ENCODE measurements around the gene CNTNAP2. TPM values are rescaled to one million over a fixed set of nuclear protein-coding genes. Genes with fewer than 3 reads are reported as not detected.
"Not testable (repeated sequence)": the region's sequence is repeated elsewhere in the genome, so short reads cannot be mapped to it uniquely, and the experiment has no call there.

The CNTNAP2 gene
- total RNA-seq, 1 experiment from 2014 or later: not detected

- in situ Hi-C loops (cut with HindIII; ENCODE audit: low sequenced_read_pairs): no loop called here
- peak; percentile 20 for DNase-seq (ENCODE audit: low spot score)
Measured at GRCh38 chr7:148264933-148265557, 2148.4 kb downstream of the CNTNAP2 start.

GRCh38 chr7:148265896-148266295, 2149.3 kb downstream of the CNTNAP2 start:
- in situ Hi-C loops (cut with HindIII; ENCODE audit: low sequenced_read_pairs): no loop called here
- no peak for DNase-seq (ENCODE audit: low spot score)

- DNase-seq (ENCODE audit: low spot score): no peak
- in situ Hi-C loops (cut with HindIII; ENCODE audit: low sequenced_read_pairs): no loop called here
Measured at GRCh38 chr7:148266795-148267194, 2150.2 kb downstream of the CNTNAP2 start.

GRCh38 chr7:148270576-148270975, 2154.0 kb downstream of the CNTNAP2 start:
- DNase-seq (ENCODE audit: low spot score): no peak
- in situ Hi-C loops (cut with HindIII; ENCODE audit: low sequenced_read_pairs): no loop called here

GRCh38 chr7:148274118-148274517, 2157.5 kb downstream of the CNTNAP2 start:
- in situ Hi-C loops (cut with HindIII; ENCODE audit: low sequenced_read_pairs): no loop called here
- no peak for DNase-seq (ENCODE audit: low spot score)

GRCh38 chr7:148275359-148275890, 2158.8 kb downstream of the CNTNAP2 start:
- DNase-seq (ENCODE audit: low spot score): no peak
- in situ Hi-C loops (cut with HindIII; ENCODE audit: low sequenced_read_pairs): no loop called here

GRCh38 chr7:148276314-148277041, 2159.9 kb downstream of the CNTNAP2 start:
- in situ Hi-C loops (cut with HindIII; ENCODE audit: low sequenced_read_pairs): no loop called here
- no peak for DNase-seq (ENCODE audit: low spot score)

GRCh38 chr7:148277042-148277660, 2160.6 kb downstream of the CNTNAP2 start:
- DNase-seq (ENCODE audit: low spot score): peak; percentile 20
- in situ Hi-C loops (cut with HindIII; ENCODE audit: low sequenced_read_pairs): no loop called here

- in situ Hi-C loops (cut with HindIII; ENCODE audit: low sequenced_read_pairs): no loop called here
- DNase-seq (ENCODE audit: low spot score): no peak
Measured at GRCh38 chr7:148286150-148286549, 2169.5 kb downstream of the CNTNAP2 start.

- no peak for DNase-seq (ENCODE audit: low spot score)
- in situ Hi-C loops (cut with HindIII; ENCODE audit: low sequenced_read_pairs): no loop called here
Measured at GRCh38 chr7:148287538-148287937, 2170.9 kb downstream of the CNTNAP2 start.

GRCh38 chr7:148288592-148289151, 2172.1 kb downstream of the CNTNAP2 start:
- in situ Hi-C loops (cut with HindIII; ENCODE audit: low sequenced_read_pairs): no loop called here
- no peak for DNase-seq (ENCODE audit: low spot score)

- in situ Hi-C loops (cut with HindIII; ENCODE audit: low sequenced_read_pairs): no loop called here
- no peak for DNase-seq (ENCODE audit: low spot score)
Measured at GRCh38 chr7:148289630-148290029, 2173.0 kb downstream of the CNTNAP2 start.

GRCh38 chr7:148290538-148290937, 2173.9 kb downstream of the CNTNAP2 start:
- no peak for DNase-seq (ENCODE audit: low spot score)
- in situ Hi-C loops (cut with HindIII; ENCODE audit: low sequenced_read_pairs): no loop called here

GRCh38 chr7:148291799-148292198, 2175.2 kb downstream of the CNTNAP2 start:
- in situ Hi-C loops (cut with HindIII; ENCODE audit: low sequenced_read_pairs): no loop called here
- DNase-seq (ENCODE audit: low spot score): no peak

GRCh38 chr7:148296994-148297644, 2180.5 kb downstream of the CNTNAP2 start:
- in situ Hi-C loops (cut with HindIII; ENCODE audit: low sequenced_read_pairs): no loop called here
- no peak for DNase-seq (ENCODE audit: low spot score)

- in situ Hi-C loops (cut with HindIII; ENCODE audit: low sequenced_read_pairs): not testable (repeated sequence)
Measured at GRCh38 chr7:148298768-148299167, 2182.2 kb downstream of the CNTNAP2 start.

GRCh38 chr7:148299350-148300276, 2183.0 kb downstream of the CNTNAP2 start:
- in situ Hi-C loops (cut with HindIII; ENCODE audit: low sequenced_read_pairs): no loop called here
- DNase-seq (ENCODE audit: low spot score): no peak

More at GRCh38 chr7:148298768-148299167, 2182.2 kb downstream of the CNTNAP2 start:
- DNase-seq (ENCODE audit: low spot score): not testable (repeated sequence)

GRCh38 chr7:148302436-148302835, 2185.8 kb downstream of the CNTNAP2 start:
- in situ Hi-C loops (cut with HindIII; ENCODE audit: low sequenced_read_pairs); DNase-seq (ENCODE audit: low spot score): not testable (repeated sequence)
